Amygdala (tissue), 56 donors: ENCODE data around the gene PIK3R2.

Experiments
- DNase-seq, 56 donors: peaks; one replicate each; lab custom pipeline; 2025; lab: John Stamatoyannopoulos, UW

PIK3R2 gene

GRCh38 chr19:18122860-18123795 is 29.8 kb upstream of the PIK3R2 start:
- DNase-seq, result peak in 3 of 56 donors; percentile 12 to 19 (median 18)

DNA sequence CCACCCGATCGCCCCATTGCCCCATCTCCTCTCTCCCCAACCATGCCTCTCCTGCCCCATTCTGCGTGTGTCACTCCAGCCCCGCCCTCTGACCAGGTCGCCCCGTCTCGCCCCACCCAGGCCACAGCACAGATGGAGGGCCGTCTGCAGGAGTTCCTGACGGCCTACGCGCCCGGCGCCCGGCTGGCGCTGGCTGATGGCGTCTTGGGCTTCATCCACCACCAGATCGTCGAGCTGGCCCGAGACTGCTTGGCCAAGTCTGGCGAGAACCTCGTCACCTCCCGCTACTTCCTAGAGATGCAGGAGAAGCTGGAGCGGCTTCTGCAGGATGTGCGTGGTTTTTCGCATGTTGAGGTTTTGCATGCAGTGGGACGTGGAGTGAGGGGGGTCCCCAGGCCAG is 29.1 kb upstream of the PIK3R2 start:
- peak in 1 of 56 donors; percentile 11 for DNase-seq

GRCh38 chr19:18126097-18126496 is 26.9 kb upstream of the PIK3R2 start:
- no peak for DNase-seq

- DNase-seq, result no peak
Observed at GRCh38 chr19:18128044-18128443, 24.9 kb upstream of the PIK3R2 start.

GRCh38 chr19:18128805-18129204 is 24.2 kb upstream of the PIK3R2 start:
- DNase-seq, result no peak

DNA sequence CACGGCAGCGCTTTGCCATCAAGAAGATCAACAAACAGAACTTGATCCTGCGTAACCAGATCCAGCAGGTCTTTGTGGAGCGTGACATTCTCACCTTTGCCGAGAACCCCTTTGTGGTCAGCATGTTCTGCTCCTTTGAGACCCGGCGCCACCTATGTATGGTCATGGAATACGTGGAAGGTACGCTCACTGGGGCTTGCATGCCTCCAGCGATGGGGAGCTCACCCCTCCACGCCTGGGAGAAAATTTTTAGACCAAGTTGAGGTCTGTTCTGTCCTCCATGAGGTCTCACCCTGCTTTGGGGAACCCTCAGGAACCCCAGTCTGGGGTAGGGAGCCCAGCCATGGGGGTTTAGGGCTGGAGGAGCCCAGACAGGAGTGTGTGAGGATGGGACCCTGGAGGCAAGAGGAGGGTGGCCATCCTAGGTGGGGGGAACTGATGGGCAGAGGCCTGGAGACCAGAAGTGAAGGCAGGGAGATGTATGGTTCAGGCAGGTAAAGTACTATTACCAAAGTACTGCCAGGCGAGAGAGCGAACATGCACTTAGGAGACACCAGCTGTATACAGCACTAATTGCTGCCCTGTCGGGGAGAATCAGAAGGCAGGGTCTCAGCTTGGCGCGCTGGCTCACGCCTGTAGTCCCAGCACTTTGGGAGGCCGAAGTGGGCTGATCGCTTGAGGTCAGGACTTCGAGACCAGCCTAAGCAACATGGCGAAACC is 22.3 kb upstream of the PIK3R2 start:
- no peak for DNase-seq

GRCh38 chr19:18131841-18132596 is 20.9 kb upstream of the PIK3R2 start:
- no peak for DNase-seq

GRCh38 chr19:18135712-18136584 is 17.0 kb upstream of the PIK3R2 start:
- DNase-seq, result no peak

- no peak for DNase-seq
Observed at GRCh38 chr19:18137242-18137641, 15.7 kb upstream of the PIK3R2 start.

DNA sequence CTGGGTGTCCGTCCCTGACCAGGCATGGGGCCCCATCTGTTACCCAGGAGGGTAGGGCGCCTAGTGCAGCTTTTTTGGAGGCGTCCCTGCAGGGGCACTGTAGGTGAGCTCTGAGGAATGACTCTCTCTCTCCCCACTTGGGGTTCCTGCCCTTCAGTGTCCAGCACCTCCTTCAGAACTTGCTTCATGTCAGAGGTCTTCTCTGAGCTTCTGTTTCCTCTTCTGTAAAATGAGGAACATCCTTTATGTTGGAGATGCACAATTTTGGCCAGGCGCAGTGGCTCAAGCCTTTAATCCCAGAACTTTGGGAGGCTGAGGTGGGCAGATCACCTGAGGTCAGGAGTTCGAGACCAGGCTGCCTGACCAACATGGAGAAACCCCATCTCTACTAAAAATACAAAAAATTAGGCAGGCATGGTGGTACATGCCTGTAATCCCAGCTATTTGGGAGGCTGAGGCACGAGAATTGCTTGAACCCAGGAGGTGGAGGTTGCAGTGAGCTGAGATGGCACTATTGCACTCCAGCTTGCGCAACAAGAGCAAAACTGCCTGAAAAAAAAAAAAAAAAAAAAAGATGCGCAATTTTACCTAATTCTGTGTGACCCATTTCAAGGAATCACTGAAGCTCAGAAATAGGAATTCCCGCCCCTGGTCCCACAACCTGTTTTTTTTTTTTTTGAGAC is 15.2 kb upstream of the PIK3R2 start:
- no peak for DNase-seq

- DNase-seq, result no peak
Observed at GRCh38 chr19:18140473-18140872, 12.5 kb upstream of the PIK3R2 start.

- DNase-seq, result no peak
Observed at GRCh38 chr19:18141031-18141430, 11.9 kb upstream of the PIK3R2 start.

- no peak for DNase-seq
Observed at GRCh38 chr19:18143902-18144301, 9.1 kb upstream of the PIK3R2 start.

DNA sequence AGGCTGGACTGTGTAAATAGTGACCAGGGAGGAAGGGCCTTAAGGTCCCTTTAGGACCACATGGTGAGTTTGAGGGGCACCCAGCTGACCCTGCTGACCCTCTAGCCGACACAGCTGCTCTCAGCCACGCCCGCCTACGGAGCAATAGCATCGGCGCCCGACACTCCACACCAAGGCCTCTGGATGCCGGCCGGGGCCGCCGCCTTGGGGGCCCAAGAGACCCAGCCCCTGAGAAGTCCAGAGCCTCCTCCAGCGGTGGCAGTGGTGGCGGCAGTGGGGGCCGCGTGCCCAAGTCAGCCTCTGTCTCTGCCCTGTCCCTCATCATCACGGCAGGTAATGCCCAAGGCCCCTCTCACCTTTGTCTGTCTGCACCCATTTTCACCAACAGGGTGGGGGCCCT is 8.6 kb upstream of the PIK3R2 start:
- no peak for DNase-seq

- no peak for DNase-seq
Observed at GRCh38 chr19:18144906-18145305, 8.1 kb upstream of the PIK3R2 start.

GRCh38 chr19:18145391-18145999 is 7.5 kb upstream of the PIK3R2 start:
- no peak for DNase-seq

DNA sequence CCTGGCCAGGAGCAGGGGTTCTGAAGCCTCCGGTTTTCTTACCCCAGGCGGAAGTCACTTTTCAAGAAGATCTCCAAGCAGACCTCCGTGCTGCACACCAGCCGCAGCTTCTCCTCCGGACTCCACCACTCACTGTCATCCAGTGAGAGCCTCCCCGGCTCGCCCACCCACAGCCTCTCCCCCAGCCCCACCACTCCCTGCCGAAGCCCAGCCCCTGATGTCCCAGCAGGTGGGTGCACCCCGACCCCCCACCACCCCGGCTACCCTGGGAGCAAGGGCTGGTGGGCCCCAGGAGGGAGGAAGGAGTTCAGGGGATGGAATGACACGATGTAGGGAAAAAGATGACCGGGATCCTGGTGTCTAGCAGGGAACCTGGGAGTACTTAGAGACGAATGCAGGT is 5.6 kb upstream of the PIK3R2 start:
- DNase-seq, result no peak

DNA sequence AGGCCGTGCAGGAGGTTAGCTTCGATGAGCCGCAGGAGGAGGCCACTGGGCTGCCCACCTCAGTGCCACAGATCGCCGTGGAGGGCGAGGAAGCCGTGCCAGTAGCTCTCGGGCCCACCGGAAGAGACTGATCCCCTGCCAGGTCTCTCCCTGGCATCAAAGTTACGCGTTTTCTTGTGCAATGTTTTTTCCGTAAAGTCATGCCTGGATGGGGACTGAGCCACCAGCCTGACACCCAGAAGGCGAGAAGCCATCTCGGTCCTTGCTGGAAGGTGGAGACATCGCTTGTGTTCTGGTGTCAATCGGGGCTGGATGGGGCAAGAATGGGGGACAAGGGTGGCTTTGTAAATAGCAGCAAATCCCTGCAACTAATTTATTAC is 3.4 kb upstream of the PIK3R2 start:
- no peak for DNase-seq
